ENCODE results near the gene OBSCN.

The OBSCN gene

GRCh38 chr1:228366866-228367741 is 159.3 kb downstream of the OBSCN start:
- no peak for DNase-seq (ENCODE audit: low read depth, low spot score)

GRCh38 chr1:228367798-228368791 is 160.3 kb downstream of the OBSCN start:
- no peak for DNase-seq (ENCODE audit: low read depth, low spot score)

- DNase-seq (ENCODE audit: low read depth, low spot score): no peak
Observed at GRCh38 chr1:228368801-228369607, 161.2 kb downstream of the OBSCN start.

GRCh38 chr1:228369608-228370438 is 162.0 kb downstream of the OBSCN start:
- no peak for DNase-seq (ENCODE audit: low read depth, low spot score)

- no peak for DNase-seq (ENCODE audit: low read depth, low spot score)
Observed at GRCh38 chr1:228370439-228370940, 162.6 kb downstream of the OBSCN start.

GRCh38 chr1:228370941-228371740 is 163.3 kb downstream of the OBSCN start:
- no peak for DNase-seq (ENCODE audit: low read depth, low spot score)

GRCh38 chr1:228371741-228372182 is 163.9 kb downstream of the OBSCN start:
- DNase-seq (ENCODE audit: low read depth, low spot score): no peak

- no peak for DNase-seq (ENCODE audit: low read depth, low spot score)
Observed at GRCh38 chr1:228372183-228373003, 164.5 kb downstream of the OBSCN start.

- DNase-seq (ENCODE audit: low read depth, low spot score): no peak
Observed at GRCh38 chr1:228373004-228373680, 165.3 kb downstream of the OBSCN start.

GRCh38 chr1:228373681-228374571 is 166.1 kb downstream of the OBSCN start:
- no peak for DNase-seq (ENCODE audit: low read depth, low spot score)

GRCh38 chr1:228374711-228375577 is 167.1 kb downstream of the OBSCN start:
- DNase-seq (ENCODE audit: low read depth, low spot score): peak; percentile 80

GRCh38 chr1:228375578-228376261 is 167.9 kb downstream of the OBSCN start:
- DNase-seq (ENCODE audit: low read depth, low spot score): no peak

- DNase-seq (ENCODE audit: low read depth, low spot score): no peak
Observed at GRCh38 chr1:228376262-228376628, 168.4 kb downstream of the OBSCN start.

- no peak for DNase-seq (ENCODE audit: low read depth, low spot score)
Observed at GRCh38 chr1:228376651-228377631, 169.1 kb downstream of the OBSCN start.
